Duodenal mucosa (tissue), 2 donors: ENCODE data around the gene PRICKLE2.

ENCODE experiments used
- H3K27ac ChIP-seq: one replicate; pipeline ENCODE4 v1.7.0; 2013; ENCODE audit warnings: low read depth, low read length
- H3K27me3 ChIP-seq, 2 donors: one replicate each; pipeline ENCODE4 v1.7.0; 2013; ENCODE audit warnings: low read length in 2 of 2, control low read depth in 1 of 2; ENCODE audit not compliant: insufficient read depth in 2 of 2, control insufficient read depth in 1 of 2
- H3K36me3 ChIP-seq, 2 donors: one replicate each; pipeline ENCODE4 v1.7.0; 2013; ENCODE audit warnings: low read length in 2 of 2, control low read depth in 1 of 2; ENCODE audit not compliant: insufficient read depth in 2 of 2, control insufficient read depth in 1 of 2
- H3K4me1 ChIP-seq, 2 donors: one replicate each; pipeline ENCODE4 v1.7.0; 2013; ENCODE audit warnings: low read length in 2 of 2, control low read depth in 1 of 2; ENCODE audit not compliant: insufficient read depth in 2 of 2, control insufficient read depth in 1 of 2
- H3K4me3 ChIP-seq, 2 donors: one replicate each; pipeline ENCODE4 v1.7.0; 2013; ENCODE audit warnings: low read length in 2 of 2, low read depth in 1 of 2
- H3K9ac ChIP-seq, 2 donors: one replicate each; pipeline ENCODE4 v1.7.0; 2013; ENCODE audit warnings: low read length in 2 of 2, low read depth in 1 of 2
- H3K9me3 ChIP-seq, 2 donors: one replicate each; pipeline ENCODE4 v1.7.0; 2013; ENCODE audit warnings: low read length in 2 of 2, control low read depth in 1 of 2; ENCODE audit not compliant: control insufficient read depth in 1 of 2

Gene PRICKLE2

GRCh38 chr3:64082411-64082810, 142.9 kb downstream of the PRICKLE2 start:
- Histone ChIP-seq H3K4me1 (no peaks in the 10 kb centered on the region), H3K27ac (no peak overlapping the region), H3K4me3 (no peak overlapping the region), H3K9me3 (no peaks in the 10 kb centered on the region), H3K27me3 (no peaks in the 10 kb centered on the region), H3K36me3 (no peaks in the 10 kb centered on the region), H3K9ac (no peak overlapping the region)

DNA sequence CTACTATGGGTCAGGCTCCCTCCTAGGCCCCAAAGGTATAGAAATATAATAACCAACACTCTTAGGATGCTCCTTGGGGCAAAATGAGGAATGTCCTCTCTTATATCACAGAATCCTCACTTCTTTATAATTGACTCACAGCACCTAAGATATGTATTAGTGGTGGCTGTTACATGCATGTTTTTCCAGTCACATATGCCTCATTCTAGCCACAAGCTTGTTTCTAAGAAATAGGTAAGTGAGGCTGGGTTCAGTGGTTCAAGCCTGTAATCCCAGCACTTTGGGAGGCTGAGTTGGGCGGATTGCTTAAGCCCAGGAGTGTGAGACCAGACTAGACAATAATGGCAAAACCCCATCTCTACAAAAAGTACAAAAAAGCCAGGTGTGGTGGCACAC, 144.0 kb downstream of the PRICKLE2 start:
- no peak overlapping the region for H3K27ac ChIP-seq
- no peaks in the 10 kb centered on the region for H3K9me3 ChIP-seq
- no peak overlapping the region for H3K9ac ChIP-seq
- H3K4me3 ChIP-seq: no peak overlapping the region
- H3K27me3 ChIP-seq: no peaks in the 10 kb centered on the region
- H3K4me1 ChIP-seq: no peaks in the 10 kb centered on the region
- no peaks in the 10 kb centered on the region for H3K36me3 ChIP-seq

GRCh38 chr3:64080616-64081234, 144.5 kb downstream of the PRICKLE2 start:
- H3K4me1 ChIP-seq: no peaks in the 10 kb centered on the region
- no peak overlapping the region for H3K4me3 ChIP-seq
- H3K36me3 ChIP-seq: no peaks in the 10 kb centered on the region
- H3K27ac ChIP-seq: no peak overlapping the region
- H3K9ac ChIP-seq: no peak overlapping the region
- H3K27me3 ChIP-seq: no peaks in the 10 kb centered on the region
- H3K9me3 ChIP-seq: no peaks in the 10 kb centered on the region

DNA sequence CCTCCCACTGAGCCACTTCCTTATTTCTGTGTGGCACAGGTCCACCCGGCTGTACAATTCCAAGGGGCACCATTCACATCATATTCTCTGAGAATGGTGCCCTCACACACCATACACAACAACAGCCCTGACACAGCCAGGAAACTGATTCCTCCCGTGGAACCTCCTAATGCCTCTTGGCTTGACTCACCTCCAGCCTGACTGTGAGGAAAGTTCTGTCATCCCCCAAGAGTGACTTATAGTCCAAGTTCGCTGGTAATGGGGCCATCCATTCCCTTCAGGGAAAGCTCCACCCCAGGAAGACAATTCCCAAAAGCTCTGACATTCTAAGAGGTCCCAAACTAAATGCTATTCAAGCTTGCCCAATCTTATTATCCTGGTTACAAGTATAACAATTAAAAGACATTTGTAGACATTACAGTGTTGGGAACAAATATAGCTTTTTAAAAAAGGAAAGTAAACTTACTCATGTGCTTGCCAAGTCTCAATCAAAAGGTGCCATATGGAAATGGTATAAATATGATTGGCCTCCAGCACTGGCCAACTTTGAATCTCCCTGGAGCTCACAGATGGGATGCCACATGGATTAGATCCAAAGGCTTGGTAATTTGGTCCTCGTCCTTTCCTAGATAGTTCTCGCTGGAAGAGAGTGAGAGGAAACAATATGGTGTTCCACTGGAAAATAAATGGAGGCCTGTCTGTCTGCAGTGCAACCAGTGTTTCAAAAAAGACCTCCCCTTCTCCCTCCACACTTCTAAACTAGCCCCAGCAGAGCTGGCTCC, 145.7 kb downstream of the PRICKLE2 start:
- Histone ChIP-seq H3K4me1 (no peaks in the 10 kb centered on the region), H3K27ac (no peak overlapping the region), H3K9ac (no peak overlapping the region), H3K27me3 (no peaks in the 10 kb centered on the region), H3K9me3 (no peaks in the 10 kb centered on the region), H3K36me3 (no peaks in the 10 kb centered on the region), H3K4me3 (no peak overlapping the region)

- H3K9ac ChIP-seq: no peak overlapping the region
- no peaks in the 10 kb centered on the region for H3K4me1 ChIP-seq
- H3K9me3 ChIP-seq: no peaks in the 10 kb centered on the region
- H3K27ac ChIP-seq: no peak overlapping the region
- no peak overlapping the region for H3K4me3 ChIP-seq
- H3K36me3 ChIP-seq: no peaks in the 10 kb centered on the region
- no peaks in the 10 kb centered on the region for H3K27me3 ChIP-seq
These were observed 146.3 kb downstream of the PRICKLE2 start for GRCh38 chr3:64078966-64079365.

DNA sequence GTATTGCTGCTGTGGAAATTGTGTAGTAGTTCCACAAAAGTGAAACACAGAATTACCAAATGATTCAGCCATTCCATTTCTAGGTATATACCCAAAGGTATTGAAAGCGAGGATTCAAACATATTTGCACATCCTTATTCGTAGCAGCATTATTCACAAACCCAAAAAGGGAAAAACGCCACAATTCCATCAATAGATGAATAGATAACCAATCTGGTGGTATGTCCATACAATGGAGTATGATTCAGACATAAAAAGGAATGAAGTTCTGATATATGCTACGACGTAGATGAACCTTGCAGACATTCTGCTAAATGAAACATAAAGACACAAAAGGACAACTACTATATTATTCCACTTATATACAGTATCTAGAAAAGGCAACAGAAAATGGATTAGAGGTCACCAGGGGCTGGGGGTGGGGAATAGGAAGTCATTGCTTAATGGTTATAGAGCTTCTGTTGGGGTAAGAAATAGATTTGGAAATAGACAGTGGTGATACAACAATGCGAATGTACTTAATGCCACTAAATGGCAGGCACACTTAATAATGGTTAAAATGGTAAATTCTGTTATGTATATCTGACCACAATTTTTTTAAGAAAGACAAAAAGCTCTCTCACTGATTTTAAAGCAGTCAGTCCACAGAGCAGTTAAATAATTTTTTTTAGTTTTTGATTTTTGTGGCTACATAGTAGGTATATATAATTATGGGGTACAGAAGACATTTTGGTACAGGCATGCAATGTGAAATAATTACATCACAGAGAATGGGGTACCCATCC, 150.2 kb downstream of the PRICKLE2 start:
- Histone ChIP-seq H3K9me3 (no peaks in the 10 kb centered on the region), H3K4me1 (no peaks in the 10 kb centered on the region), H3K27ac (no peak overlapping the region), H3K4me3 (no peak overlapping the region), H3K9ac (no peak overlapping the region), H3K27me3 (peaks cover 0 to 3% of the 10 kb centered on the region in 2 donors), H3K36me3 (no peaks in the 10 kb centered on the region)

GRCh38 chr3:64074060-64074459, 151.2 kb downstream of the PRICKLE2 start:
- Histone ChIP-seq H3K36me3 (no peaks in the 10 kb centered on the region), H3K27ac (no peak overlapping the region), H3K9me3 (no peaks in the 10 kb centered on the region), H3K9ac (no peak overlapping the region), H3K4me3 (no peak overlapping the region), H3K27me3 (peaks cover 0 to 3% of the 10 kb centered on the region in 2 donors), H3K4me1 (no peaks in the 10 kb centered on the region)

DNA sequence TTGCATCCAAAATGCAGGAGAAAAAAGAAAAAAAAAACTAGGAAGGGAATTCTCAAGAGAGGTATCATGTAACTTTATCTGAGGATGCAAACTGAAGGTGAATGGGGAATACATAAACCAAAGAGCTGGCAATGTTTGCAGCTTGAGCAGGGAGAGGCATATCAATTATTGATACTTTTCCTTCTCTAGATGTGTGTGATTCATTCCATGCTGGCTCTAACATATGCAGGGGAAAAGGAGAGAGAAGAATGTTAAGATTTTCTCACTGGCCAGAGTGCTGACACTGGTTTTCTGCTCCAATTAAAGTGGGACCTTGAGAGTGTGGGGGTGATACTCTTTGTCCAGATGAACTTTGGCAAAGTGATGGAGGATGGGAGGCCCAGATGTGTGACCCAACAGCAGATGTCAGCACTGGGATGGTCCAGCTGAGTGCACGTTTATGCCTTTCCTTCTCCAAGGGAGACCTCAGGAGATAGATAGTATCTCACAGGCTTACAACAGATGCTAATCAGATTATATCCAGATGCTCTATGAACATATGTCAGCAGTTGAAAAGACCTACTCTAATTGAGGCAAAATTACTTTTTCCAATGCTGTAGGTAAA, 152.0 kb downstream of the PRICKLE2 start:
- Histone ChIP-seq H3K27ac (no peak overlapping the region), H3K4me3 (no peak overlapping the region), H3K36me3 (no peaks in the 10 kb centered on the region), H3K9ac (no peak overlapping the region), H3K9me3 (no peaks in the 10 kb centered on the region), H3K27me3 (peaks cover 0 to 3% of the 10 kb centered on the region in 2 donors), H3K4me1 (no peaks in the 10 kb centered on the region)

- peaks cover 0 to 3% of the 10 kb centered on the region in 2 donors for H3K27me3 ChIP-seq
- no peak overlapping the region for H3K4me3 ChIP-seq
- no peak overlapping the region for H3K27ac ChIP-seq
- no peaks in the 10 kb centered on the region for H3K36me3 ChIP-seq
- H3K9me3 ChIP-seq: no peaks in the 10 kb centered on the region
- no peaks in the 10 kb centered on the region for H3K4me1 ChIP-seq
- no peak overlapping the region for H3K9ac ChIP-seq
These were observed 153.1 kb downstream of the PRICKLE2 start for GRCh38 chr3:64072126-64072525.

DNA sequence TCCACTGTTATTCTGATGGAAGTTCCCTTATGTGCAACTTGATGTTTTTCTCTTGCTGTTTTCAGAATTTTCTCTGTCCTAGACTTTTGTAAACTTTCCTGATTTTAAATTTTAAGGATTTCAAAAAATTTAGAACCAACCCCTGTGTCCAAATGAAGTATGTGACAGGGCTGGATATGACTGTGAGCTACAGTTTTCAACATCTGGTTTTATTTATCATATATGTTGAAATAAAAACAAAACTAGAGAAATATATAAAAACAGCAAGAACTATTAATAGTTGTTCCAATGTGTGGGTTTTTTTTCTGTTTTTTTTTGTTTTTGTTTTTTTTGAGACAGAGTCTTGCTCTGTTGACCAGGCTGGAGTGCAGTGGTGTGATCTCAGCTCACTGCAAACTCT, 154.6 kb downstream of the PRICKLE2 start:
- no peaks in the 10 kb centered on the region for H3K9me3 ChIP-seq
- no peak overlapping the region for H3K27ac ChIP-seq
- no peaks in the 10 kb centered on the region for H3K4me1 ChIP-seq
- no peak overlapping the region for H3K9ac ChIP-seq
- peaks cover 0 to 3% of the 10 kb centered on the region in 2 donors for H3K27me3 ChIP-seq
- H3K36me3 ChIP-seq: no peaks in the 10 kb centered on the region
- no peak overlapping the region for H3K4me3 ChIP-seq
